SK-N-SH treated with all-trans-retinoic acid at 6 μM for 48 hours (cell line): ENCODE results near the gene OGN.
"Not testable (repeated sequence)": the region's sequence is repeated elsewhere in the genome, so short reads cannot be mapped to it uniquely, and the experiment has no call there.

Experiments
- ATAC-seq: fragments of 200-7000 bp; cut with Tn5 transposase; 3 replicates; pipeline ENCODE4 v1.9.1; 2020; ENCODE audit warnings: mild to moderate bottlenecking, moderate library complexity
- ARNTL ChIP-seq: fragments of 450-650 bp; formaldehyde crosslinking; IDR thresholded peaks from 2 replicates; pipeline ENCODE4 v1.5.0; 2020; ENCODE audit warnings: low read depth, mild to moderate bottlenecking, moderate library complexity, borderline replicate concordance
- BACH2 ChIP-seq: fragments of 250-450 bp; sonication (Bioruptor Pico); IDR thresholded peaks from 2 replicates; pipeline ENCODE4 v1.9.0; 2021; ENCODE audit warnings: mild to moderate bottlenecking, borderline replicate concordance
- CREB5 ChIP-seq: fragments of 250-450 bp; sonication (Bioruptor Pico); IDR thresholded peaks from 2 replicates; pipeline ENCODE4 v1.5.1; 2020; ENCODE audit warnings: low read depth, mild to moderate bottlenecking, moderate library complexity
- CSDC2 ChIP-seq: fragments of 250-450 bp; sonication (Bioruptor Pico); IDR thresholded peaks from 2 replicates; pipeline ENCODE4 v1.5.0; 2020; ENCODE audit warnings: mild to moderate bottlenecking, moderate library complexity
- CSRNP3 ChIP-seq: fragments of 250-450 bp; sonication (Bioruptor Pico); IDR thresholded peaks from 2 replicates; pipeline ENCODE4 v1.5.1; 2021; ENCODE audit warnings: mild to moderate bottlenecking, moderate library complexity
- ESRRG ChIP-seq: fragments of 250-450 bp; sonication (Bioruptor Pico); IDR thresholded peaks from 2 replicates; pipeline ENCODE4 v1.6.1; 2021; ENCODE audit warnings: mild to moderate bottlenecking
- GLIS3 ChIP-seq: fragments of 250-450 bp; sonication (Bioruptor Pico); IDR thresholded peaks from 2 replicates; pipeline ENCODE4 v1.5.0; 2020; ENCODE audit warnings: mild to moderate bottlenecking, moderate library complexity
- ISL1 ChIP-seq: fragments of 250-450 bp; sonication (Bioruptor Pico); IDR thresholded peaks from 2 replicates; pipeline ENCODE4 v2.1.2; 2022; ENCODE audit warnings: mild to moderate bottlenecking, moderate library complexity
- OSR1 ChIP-seq: fragments of 250-450 bp; sonication (Bioruptor Pico); IDR thresholded peaks from 2 replicates; pipeline ENCODE4 v1.8.0; 2022; ENCODE audit warnings: moderate library complexity, mild to moderate bottlenecking, inconsistent platforms
- PATZ1 ChIP-seq: fragments of 250-450 bp; sonication (Bioruptor Pico); IDR thresholded peaks from 2 replicates; pipeline ENCODE4 v1.8.0; 2020; ENCODE audit warnings: mild to moderate bottlenecking, moderate library complexity, borderline replicate concordance
- POU6F1 ChIP-seq: fragments of 250-450 bp; sonication (Bioruptor Pico); IDR thresholded peaks from 2 replicates; pipeline ENCODE4 v1.8.0; 2021; ENCODE audit warnings: low read depth, mild to moderate bottlenecking, moderate library complexity, borderline replicate concordance
- PPARA ChIP-seq: fragments of 250-450 bp; sonication (Bioruptor Pico); IDR thresholded peaks from 2 replicates; pipeline ENCODE4 v1.5.0; 2020; ENCODE audit warnings: mild to moderate bottlenecking, borderline replicate concordance
- RARB ChIP-seq: fragments of 250-450 bp; sonication (Bioruptor Pico); IDR thresholded peaks from 2 replicates; pipeline ENCODE4 v1.8.0; 2021; ENCODE audit warnings: mild to moderate bottlenecking, moderate library complexity
- SNAI2 ChIP-seq: fragments of 250-450 bp; sonication (Bioruptor Pico); IDR thresholded peaks from 2 replicates; pipeline ENCODE4 v1.5.0; 2020; ENCODE audit warnings: mild to moderate bottlenecking, moderate library complexity
- TCF4 ChIP-seq: fragments of 250-450 bp; sonication (Bioruptor Pico); IDR thresholded peaks from 2 replicates; pipeline ENCODE4 v1.8.0; 2021; ENCODE audit warnings: mild to moderate bottlenecking, moderate library complexity, borderline replicate concordance
- TOX ChIP-seq: fragments of 250-450 bp; sonication (Bioruptor Pico); IDR thresholded peaks from 2 replicates; pipeline ENCODE4 v1.8.0; 2021; ENCODE audit warnings: mild to moderate bottlenecking, moderate library complexity, borderline replicate concordance
- TSHZ2 ChIP-seq: fragments of 250-450 bp; sonication (Bioruptor Pico); IDR thresholded peaks from 2 replicates; pipeline ENCODE4 v1.5.0; 2020; ENCODE audit warnings: mild to moderate bottlenecking, moderate library complexity
- ZC3H10 ChIP-seq: fragments of 250-450 bp; sonication (Bioruptor Pico); IDR thresholded peaks from 2 replicates; pipeline ENCODE4 v1.5.1; 2021; ENCODE audit warnings: mild to moderate bottlenecking, moderate library complexity
- ZFP3 ChIP-seq: fragments of 250-450 bp; sonication (Bioruptor Pico); IDR thresholded peaks from 2 replicates; pipeline ENCODE4 v1.5.0; 2020; ENCODE audit warnings: mild to moderate bottlenecking, moderate library complexity
- ZFP30 ChIP-seq: fragments of 450-650 bp; formaldehyde crosslinking; IDR thresholded peaks from 2 replicates; pipeline ENCODE4 v1.5.0; 2022; ENCODE audit warnings: mild to moderate bottlenecking, moderate library complexity
- ZNF565 ChIP-seq: fragments of 450-650 bp; formaldehyde crosslinking; conservative IDR thresholded peaks from 2 replicates; pipeline ENCODE4 v1.5.0; 2020; ENCODE audit warnings: low read depth, mild to moderate bottlenecking, moderate library complexity
- ZNF70 ChIP-seq: fragments of 450-650 bp; formaldehyde crosslinking; IDR thresholded peaks from 2 replicates; pipeline ENCODE4 v1.5.0; 2020; ENCODE audit warnings: mild to moderate bottlenecking, moderate library complexity
- ZNF8 ChIP-seq: fragments of 450-650 bp; formaldehyde crosslinking; IDR thresholded peaks from 2 replicates; pipeline ENCODE4 v1.5.0; 2020; ENCODE audit warnings: mild to moderate bottlenecking, moderate library complexity

Gene OGN

GRCh38 chr9:92414566-92414965 lies 10.2 kb upstream of the OGN start:
- TF ChIP-seq GLIS3 (CRISPR knock-in tag) (no peak), ZFP3 (no peak), SNAI2 (CRISPR knock-in tag) (no peak), TOX (CRISPR knock-in tag) (no peak), BACH2 (no peak), CREB5 (CRISPR knock-in tag) (no peak), POU6F1 (CRISPR knock-in tag) (no peak), ZNF70 (no peak), ESRRG (CRISPR knock-in tag) (no peak), ZNF8 (CRISPR knock-in tag) (no peak), PATZ1 (CRISPR knock-in tag) (no peak), PPARA (no peak), ZC3H10 (no peak), RARB (CRISPR knock-in tag) (no peak), OSR1 (no peak), ARNTL (CRISPR knock-in tag) (no peak), CSDC2 (CRISPR knock-in tag) (no peak), ZNF565 (no peak), CSRNP3 (no peak), TSHZ2 (CRISPR knock-in tag) (no peak)
- ATAC-seq = no peak

GRCh38 chr9:92411157-92411556 lies 6.8 kb upstream of the OGN start:
- ATAC-seq = not testable (repeated sequence)

GRCh38 chr9:92408747-92409478 lies 4.5 kb upstream of the OGN start:
- ATAC-seq = no peak
- TF ChIP-seq ZC3H10 (no peak), ZNF565 (no peak), SNAI2 (CRISPR knock-in tag) (no peak), ZFP3 (no peak), ZNF8 (CRISPR knock-in tag) (no peak), RARB (CRISPR knock-in tag) (no peak), TOX (CRISPR knock-in tag) (no peak), PPARA (no peak), OSR1 (no peak)

- ATAC-seq = peak; percentile 17; the same call in 2 of the 3 replicates
- TF ChIP-seq ZFP30 (CRISPR knock-in tag) = no peak
- TF ChIP-seq ISL1 (CRISPR knock-in tag) = no peak
- TF ChIP-seq PATZ1 (CRISPR knock-in tag) = no peak
- no peak for TF ChIP-seq ARNTL (CRISPR knock-in tag)
- TF ChIP-seq TCF4 (CRISPR knock-in tag) = no peak
- TF ChIP-seq ZNF565 = no peak
- TF ChIP-seq POU6F1 (CRISPR knock-in tag) = no peak
- TF ChIP-seq RARB (CRISPR knock-in tag) = no peak
- TF ChIP-seq ZNF70 = no peak
These were observed 3.4 kb upstream of the OGN start for GRCh38 chr9:92407818-92408217.
